ENCODE measurements around the gene MAP2K2.

Gene MAP2K2

DNA sequence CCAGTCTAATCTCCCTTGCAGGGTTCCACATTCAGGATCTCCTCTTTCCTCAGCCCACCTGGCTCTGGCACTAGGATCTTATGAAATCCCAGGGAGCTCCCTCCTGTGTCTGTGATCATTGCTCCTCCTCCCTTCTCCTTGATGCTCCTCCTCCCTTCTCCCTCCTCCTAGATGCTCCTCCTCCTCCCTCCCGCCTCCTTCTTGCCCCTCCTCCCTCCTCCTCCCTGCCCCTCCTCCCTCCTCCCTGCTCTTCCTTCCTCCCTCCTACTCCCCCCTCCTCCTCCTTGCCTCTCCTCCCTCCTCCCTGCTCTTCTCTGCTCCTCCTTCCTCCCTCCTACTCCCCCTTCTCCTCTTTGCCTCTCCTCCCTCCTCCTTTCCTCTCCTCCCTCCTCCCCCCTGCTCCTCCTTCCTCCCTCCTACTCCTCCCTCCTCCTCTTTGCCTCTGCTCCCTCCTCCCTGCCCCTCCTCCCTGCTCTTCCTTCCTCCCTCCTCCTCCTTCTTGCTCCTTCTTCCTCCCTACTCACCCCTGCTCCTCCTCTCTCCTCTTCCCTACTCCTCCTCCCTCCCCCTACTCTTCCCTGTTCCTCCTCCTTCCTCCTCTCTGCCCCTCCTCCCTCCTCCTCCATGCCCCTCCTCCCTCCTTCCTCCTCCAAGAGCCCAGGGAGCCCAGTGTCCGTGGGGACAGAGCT lies 42.3 kb downstream of the MAP2K2 start:
- no peak for DNase-seq (ENCODE audit: low read depth in 2 of 3, low spot score in 1 of 3)

DNA sequence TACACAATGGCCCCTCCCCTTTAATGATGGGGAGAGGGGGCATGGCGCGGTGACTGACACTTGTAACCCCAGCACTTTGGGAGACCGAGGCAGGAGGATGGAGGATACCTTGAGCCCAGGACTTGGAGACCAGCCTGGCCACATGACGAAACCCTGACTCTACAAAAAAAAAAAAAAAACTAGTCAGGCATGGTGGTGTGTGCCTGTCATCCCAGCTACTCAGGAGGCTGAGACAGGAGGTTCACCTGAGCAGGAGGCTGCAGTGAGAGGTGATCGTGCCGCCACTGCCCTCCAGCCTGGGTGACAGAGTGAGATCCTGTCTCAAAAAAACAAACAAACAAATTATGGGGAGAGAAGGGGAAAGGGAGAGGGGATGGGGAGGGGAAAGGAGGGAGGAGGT lies 43.4 kb downstream of the MAP2K2 start:
- no peak for DNase-seq (ENCODE audit: low read depth in 2 of 3, low spot score in 1 of 3)

DNA sequence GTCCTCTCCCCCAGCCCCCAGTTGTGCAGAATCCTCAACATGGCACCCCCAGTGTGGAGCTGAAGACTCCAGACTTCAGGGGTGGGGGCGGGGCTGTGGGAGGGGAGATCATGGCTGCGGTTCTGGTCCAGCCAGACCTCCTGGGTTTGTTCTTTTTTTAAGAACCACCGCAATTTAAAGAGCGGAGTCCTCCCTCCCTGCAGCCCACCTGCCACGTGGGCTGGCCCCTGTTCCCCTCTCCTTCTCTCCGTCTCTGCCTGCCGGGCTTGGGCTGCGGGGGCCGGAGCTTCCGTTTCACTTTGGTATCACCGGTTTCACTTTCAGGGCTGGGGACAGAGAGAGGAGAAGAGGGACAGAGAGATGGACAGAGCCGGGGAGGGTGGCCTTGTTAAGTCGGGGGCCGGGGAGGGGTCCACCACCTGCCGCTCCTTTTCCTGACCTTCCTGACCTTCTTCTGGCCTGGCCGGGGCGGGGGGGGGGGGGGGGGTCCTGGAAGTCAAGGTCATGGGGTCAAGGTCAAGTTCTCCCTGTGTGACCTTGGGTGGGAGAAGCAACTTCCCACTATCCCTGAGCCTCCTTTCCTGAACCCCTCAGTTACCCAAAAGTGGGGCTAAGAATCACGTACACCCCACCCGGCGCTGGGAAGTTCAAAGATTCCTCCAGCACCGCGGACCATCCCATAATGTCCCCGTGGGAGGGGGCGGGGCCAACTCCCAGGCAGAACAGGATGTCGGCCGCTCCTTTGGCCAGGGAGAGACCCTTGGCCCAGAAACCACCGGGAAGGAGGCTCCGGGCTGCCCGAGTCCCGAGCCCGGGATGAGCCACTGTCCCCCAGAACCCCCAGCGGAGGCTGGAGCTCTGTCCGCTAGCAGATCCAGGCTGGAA lies 45.9 kb downstream of the MAP2K2 start:
- peak in 1 of 3 donors; percentile 46 for DNase-seq (ENCODE audit: low read depth in 2 of 3, low spot score in 1 of 3)

DNA sequence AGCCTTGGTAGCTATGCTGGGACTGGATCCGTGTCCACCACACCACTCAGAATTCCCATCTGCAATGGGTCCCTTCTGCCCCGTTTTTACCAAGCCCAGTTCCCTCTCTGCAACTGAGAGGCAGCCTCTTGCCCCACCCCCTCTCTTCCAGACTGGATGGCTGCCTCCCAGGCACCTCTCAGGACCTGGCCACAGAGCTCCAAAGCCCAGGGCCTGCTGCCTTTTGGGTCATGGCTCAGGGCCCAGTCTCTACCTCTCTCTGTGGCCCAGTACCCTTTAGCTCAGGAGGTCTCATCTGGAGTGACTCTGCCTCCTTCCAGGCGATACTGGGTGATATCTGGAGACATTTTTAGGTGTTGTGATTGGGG lies 46.9 kb downstream of the MAP2K2 start:
- no peak for DNase-seq (ENCODE audit: low read depth in 2 of 3, low spot score in 1 of 3)

DNA sequence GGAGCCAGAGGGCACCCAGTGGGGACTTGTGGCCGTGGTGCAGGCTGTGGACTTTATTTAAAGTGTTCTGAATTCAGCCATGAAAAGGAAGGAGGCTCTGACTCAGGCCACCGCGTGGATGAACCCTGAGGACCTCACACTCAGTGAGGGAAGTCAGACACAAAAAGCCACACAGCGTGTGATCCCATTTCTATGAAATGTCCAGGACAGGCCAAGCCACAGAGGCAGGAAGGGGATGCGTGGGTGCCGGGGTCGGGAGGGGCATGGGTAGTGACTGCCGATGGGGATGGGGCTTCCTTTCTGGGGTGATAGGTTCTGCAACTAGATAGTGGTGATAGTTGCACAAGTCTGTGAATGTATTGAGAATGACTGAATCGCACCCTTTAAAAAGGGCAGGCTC lies 48.5 kb downstream of the MAP2K2 start:
- no peak for DNase-seq (ENCODE audit: low read depth in 2 of 3, low spot score in 1 of 3)

DNA sequence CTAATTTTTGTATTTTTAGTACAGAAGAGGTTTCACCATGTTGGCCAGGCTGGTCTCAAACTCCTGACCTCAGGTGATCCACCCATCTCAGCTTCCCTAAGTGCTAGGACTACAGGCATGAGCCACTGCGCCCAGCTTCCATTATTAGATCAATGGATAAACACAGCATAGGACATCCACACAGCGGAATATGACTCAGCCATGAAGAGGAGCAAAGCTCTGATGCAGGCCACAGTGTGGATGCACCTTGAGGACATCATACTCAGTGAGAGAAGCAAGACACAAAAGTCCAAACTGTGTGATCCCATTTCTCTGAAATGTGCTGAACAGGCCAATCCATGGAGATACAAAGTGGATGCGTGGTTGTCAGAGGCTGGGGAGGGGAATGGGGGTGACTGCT lies 52.3 kb downstream of the MAP2K2 start:
- no peak for DNase-seq (ENCODE audit: low read depth in 2 of 3, low spot score in 1 of 3)

DNA sequence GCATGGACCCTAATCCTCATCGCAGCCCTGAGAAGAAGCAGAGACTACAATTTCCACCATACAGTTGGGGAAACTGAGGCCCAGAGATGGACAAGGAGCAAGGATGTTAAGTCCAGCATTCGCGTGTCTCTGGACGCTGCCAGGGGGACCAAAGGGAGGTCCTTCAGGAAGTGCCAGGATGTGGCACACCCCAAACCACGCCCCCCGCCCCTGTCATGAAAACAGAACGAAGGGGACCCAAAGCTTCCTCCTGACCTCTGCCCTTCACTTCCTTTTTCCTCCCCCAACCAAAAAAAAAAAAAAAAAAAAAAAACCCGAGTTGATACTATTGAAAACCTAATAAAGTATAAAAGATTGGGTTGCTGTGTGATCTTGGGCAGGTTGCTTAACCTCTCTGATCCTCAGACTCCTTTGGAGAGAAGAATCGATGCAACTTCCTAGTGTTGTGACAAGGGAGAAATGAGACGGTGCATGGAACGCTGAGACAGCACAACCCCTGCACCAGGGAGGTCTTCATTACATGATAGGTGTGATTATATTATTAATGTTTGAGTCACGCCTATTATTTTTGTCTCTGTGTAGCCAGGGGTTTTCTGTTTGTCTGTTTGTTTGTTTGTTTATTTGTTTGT lies 54.5 kb downstream of the MAP2K2 start:
- peak in 1 of 3 donors; percentile 43 for DNase-seq (ENCODE audit: low read depth in 2 of 3, low spot score in 1 of 3)

DNA sequence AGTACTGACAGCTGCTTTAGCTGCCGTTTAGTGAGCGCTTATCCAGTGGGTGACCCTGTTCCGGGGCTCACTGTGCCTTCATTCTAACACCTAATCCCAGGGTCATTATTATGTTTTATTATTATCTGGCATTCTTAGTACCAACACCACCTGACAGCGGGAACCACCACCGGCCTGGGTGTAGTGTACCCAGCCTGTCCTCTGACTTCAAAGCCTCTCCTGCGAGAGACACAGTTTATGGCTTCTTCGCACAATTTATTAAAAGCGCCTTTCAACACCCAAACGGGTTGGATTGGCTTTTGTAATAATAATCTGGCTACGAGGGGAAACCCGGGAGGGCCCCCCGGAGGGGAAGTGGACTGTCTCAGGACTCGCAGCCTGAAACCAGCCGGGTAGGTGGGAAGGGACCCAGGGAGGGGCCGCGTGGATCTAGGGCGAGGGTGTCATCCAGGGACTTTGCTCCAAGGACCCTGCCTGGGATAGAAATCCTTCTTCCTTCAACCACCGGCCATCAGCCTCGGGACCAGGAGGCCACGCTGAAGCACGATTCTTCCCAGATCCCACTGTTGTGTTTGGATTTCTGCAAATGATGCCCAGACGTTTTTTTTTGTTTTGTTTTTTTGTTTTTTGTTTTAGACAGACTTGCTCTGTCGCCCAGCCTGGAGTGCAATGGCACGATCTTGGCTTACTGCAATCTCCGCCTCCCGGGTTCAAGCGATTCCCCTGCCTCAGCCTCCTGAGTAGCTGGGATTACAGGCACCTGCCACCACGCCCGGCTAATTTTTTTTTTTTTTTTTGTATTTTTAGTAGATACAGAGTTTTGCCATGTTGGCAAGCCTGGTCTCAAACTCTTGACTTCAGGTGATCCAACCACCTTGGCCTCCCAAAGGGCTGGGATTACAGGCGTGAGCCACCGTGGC lies 55.6 kb downstream of the MAP2K2 start:
- DNase-seq (ENCODE audit: low read depth in 2 of 3, low spot score in 1 of 3): no peak

DNA sequence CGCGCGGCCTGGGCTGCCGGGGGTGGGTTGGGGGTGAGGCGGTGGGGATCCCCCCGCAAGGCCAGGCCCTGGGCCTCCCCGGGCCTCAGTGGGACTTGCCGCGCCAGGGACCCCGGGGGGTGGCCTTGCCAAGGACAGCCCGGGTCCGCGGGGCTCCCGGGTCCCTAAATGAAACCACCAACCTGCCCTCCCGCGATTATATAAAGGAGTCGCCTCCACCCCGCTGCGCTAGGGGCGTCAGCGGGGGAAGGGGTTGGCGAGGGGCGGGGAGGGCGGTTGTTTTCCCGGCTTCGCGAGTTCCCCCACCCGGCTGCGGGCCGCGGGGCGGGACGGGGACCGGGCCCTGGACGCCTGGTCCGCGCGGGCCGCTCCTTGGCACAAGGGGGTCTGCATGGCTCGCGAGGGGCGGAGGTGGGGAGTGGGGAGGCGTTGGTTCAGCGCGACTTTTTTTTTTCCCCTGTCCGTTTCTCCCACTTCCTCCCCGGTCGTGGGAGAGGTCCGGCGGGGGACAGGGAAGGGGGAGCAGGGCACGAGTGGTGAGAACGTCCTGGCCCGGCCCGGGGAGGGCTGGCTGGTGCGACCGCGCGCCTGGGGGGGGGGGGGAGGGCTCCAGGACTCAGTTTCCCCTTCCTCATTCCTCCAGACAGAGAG lies 56.4 kb downstream of the MAP2K2 start:
- DNase-seq (ENCODE audit: low read depth in 2 of 3, low spot score in 1 of 3): no peak

DNA sequence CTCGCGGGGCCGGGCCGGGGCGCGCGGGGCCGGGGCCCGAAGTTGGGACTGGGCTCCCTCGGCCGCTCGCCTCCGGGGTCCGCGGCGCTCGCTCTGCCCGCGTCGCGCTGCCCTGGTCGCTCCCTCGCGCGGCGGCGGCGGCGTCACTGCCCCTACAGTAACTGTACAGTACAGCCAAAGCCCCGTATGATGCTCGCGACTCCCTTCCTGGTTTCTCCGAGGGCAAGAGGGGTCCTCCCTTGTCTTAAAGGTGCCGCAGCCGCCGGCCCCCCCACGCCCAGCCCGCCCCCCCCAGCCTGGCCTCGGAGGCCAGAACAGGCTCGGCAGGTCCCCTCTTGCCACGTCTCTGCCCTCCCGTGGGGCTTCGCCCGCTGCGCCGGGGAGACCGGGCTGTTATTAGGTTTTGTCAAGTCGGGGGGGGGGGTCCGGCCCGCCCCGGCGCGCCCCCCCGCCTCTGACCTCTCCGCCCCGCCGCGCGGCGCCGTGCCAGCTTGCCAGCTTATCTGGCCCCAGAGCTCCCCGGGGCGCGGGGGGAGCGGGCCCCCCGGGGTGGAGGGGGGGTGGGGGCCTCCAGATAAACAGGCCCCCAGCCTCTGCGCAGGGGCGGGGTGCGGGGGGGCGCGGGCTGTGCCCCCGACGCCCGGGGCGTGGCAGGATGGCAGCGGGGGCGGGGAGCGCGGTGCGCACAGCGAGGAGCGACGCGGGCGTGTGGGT lies 57.1 kb downstream of the MAP2K2 start, which contains the start of gene ZBTB7A:
Gene ZBTB7A (minus strand): TSS at position 218 of the 714 bp plus-strand sequence. CDS start 11,667 bp downstream, outside the sequence.
- DNase-seq (ENCODE audit: low read depth in 2 of 3, low spot score in 1 of 3): peak in 1 of 3 donors; percentile 62

DNA sequence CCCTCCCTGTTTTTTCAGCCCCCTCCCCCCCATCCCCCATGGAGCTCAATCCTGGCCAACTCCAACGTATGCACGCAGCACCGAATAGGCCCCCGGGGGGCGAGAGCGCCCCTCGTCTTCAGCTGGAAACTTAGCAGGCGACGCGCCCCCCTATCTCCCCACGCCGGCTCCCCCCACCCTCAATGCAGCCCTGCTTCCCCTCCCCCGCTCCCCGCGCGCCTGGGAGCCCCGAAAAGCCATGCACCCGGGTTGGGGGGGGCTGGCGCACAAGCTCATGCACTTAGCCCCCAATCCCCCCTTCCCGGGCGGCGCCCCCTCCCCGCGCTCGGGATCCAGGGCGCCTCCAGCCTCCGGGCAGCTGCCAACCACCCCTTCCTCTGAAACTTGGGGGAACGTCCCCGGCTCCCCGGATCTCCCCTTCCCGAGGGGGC lies 57.7 kb downstream of the MAP2K2 start:
- DNase-seq (ENCODE audit: low read depth in 2 of 3, low spot score in 1 of 3): no peak

DNA sequence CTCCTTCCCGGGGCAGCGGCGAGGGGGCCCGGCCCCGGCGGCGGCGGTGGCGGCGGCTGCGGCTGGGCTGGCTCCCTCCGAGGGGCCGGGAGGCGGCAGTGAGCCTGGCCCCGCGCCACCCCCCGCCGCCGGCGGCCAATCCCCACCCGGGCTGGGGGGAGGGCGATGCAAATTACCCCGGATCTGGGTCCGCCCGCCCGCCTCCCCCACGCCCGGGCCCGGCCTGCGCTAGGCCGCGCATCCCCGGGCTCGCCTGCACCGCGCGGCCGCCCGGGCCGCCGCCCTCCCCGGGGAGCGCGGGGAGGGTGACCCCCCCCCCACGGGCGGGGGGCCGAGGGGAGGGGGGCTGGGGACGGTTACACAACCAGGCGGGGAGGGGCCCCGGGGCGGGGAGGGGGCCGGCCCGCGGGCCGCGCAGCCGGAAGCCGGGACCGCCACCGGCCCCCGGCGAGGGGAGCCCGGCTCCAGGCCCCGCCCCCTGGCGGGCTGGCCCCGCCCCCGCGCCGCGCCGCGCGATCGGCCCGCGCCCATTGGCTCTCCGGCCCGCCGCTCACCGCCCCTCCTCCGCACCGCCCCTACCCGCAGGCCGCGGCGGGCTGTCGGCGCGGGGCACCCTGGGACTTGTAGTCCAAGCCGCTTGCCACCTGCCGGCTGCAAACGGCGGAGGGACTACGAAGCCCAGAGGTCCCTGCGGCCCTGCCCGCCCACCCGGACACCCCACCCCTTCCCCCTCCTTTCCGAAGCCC lies 58.3 kb downstream of the MAP2K2 start:
- DNase-seq (ENCODE audit: low read depth in 2 of 3, low spot score in 1 of 3): peak; percentile 92 to 95 (median 94)

DNA sequence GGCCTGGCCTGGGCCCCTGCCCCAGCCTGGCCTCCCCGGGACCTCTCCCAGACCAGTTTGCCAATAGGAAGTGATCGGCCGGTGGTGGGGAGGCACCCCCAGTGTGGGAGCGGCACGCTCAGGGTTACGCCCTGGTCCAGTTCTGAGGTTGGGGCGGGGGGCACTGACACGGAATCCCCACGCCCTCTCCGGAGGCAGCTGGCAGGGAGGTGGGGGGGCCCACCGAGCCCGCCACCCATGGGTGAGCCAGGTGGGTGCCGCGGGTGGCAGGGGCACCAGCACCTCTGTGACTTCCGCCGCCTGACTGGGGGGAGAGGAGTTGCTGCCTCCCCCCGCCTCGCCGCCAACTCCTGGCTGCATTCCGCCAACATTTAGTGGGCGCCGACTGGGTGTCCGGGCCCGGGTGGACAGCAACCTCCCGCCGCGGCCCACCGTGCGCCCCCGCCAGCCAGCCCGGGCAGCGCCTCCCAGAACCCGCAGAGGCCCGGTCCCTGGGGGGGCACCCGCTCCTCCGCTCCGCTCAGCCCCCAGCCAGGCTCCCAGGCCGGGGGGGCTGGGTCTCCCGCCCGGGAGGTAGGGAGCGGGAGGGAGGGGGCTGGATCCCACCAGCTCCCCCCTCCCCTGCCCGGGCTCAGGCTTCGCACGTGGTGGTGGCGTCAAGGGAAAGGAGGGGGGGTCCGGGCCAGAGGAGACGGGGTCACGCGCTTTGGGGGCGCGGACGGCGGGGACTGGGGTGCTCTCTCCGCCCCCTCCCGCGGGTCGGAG lies 59.2 kb downstream of the MAP2K2 start:
- DNase-seq (ENCODE audit: low read depth in 2 of 3, low spot score in 1 of 3): no peak

DNA sequence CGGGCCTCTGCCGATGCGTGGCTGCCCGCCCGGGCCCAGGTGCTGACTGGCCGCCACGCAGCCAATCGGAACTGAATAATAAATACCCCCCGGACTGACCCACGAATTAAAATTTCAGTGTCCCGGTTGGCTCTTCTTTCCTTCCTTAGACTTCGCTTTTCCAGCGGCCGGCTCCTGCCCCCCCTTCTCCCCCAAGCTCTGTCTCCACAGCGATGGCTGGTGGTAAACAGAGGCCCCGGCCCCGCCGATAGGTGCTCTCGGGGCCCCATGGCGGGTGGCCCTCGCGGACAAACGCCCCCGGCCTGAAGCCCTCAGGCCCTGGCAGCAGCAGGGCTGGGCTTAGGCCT lies 59.8 kb downstream of the MAP2K2 start:
- DNase-seq (ENCODE audit: low read depth in 2 of 3, low spot score in 1 of 3): no peak

DNA sequence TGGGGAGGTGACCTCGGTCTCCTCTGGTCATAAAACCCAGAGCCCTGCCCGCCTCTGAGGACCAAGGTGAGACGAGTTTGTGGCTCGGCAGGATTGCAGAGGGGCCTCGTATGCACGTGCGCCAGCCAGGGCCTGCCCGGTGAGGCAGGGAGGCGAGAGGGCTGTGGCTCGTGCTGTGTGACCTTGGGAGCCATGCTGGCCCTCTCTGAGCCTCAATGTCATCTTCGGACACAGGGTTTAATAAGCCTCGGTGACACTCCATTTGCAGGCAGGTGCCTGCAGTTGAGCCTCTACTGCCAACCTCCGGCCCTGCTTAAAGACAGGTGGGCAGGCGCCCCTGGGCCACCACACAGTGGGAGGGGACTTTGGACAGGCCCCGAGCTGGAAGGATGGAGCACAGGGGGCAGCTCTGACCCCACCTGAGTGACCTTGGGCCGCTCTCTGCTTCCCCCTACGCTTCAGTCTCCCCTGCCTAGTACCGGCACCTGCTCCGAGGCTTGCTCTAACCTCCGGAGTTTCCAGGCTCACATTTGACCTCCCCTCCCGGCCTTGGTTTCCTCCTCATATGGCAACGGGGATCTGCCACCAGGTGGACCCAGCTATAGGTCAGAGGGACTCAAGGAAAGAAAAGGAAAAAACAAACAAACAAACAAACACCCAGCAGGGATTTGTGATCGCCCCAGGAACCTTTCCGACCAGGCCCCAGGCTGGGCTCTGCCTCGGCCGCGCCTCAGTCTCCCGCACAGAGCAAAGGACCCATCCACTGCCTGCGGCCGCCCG lies 60.4 kb downstream of the MAP2K2 start:
- DNase-seq (ENCODE audit: low read depth in 2 of 3, low spot score in 1 of 3): no peak

DNA sequence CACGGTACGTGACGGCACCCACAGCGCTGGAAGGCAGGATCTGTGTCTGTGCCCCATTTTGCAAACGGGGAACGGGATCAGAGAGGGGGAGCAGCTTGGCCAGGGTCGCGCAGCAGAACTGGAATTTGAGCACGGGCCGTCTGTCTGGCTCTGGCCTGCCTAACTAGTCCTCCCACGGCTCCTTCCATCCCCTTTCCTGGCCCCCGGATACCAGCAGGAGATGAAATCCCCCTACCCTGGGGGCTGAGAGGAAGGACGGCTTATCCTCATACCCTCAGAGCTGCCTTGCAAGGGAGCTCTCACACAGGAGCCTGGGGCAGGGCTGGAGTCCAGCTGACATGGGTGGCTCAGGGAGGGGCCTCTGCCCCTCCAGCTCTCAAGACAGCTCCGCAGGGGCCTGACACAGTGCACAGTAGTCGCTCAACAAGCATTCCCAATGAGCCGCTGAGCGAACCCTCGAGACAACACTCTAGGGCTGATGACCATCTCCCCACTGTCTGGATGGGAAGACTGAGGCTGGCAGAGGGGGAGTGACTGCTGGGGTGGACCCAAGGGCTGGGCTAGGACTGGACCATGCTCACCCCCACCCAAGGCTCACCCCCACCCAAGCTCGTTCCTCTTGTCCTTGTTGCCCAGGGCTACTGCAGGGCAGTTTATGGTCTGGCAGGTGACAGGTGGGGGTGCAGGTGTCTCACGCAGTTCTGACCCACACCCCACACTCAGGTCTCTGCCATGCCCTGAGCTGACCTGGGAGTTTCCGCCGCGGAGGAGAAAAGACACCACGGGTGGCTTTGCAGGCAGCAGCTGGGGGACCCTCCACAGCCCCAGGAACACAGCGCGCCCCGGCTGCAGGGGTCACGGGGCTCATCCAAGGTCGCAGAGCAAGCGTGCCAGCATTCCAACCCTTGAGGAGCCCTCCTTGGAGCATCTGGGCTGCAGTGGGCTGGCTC lies 61.2 kb downstream of the MAP2K2 start:
- no peak for DNase-seq (ENCODE audit: low read depth in 2 of 3, low spot score in 1 of 3)
